Measurements from ENCODE around the gene RABEP2. TPM values are rescaled to one million over a fixed set of nuclear protein-coding genes. Genes with fewer than 3 reads are reported as not detected.

The RABEP2 gene
- total and polyA plus RNA-seq, 2 experiments from 2014 or later: 11.8 to 27.2 TPM

DNA sequence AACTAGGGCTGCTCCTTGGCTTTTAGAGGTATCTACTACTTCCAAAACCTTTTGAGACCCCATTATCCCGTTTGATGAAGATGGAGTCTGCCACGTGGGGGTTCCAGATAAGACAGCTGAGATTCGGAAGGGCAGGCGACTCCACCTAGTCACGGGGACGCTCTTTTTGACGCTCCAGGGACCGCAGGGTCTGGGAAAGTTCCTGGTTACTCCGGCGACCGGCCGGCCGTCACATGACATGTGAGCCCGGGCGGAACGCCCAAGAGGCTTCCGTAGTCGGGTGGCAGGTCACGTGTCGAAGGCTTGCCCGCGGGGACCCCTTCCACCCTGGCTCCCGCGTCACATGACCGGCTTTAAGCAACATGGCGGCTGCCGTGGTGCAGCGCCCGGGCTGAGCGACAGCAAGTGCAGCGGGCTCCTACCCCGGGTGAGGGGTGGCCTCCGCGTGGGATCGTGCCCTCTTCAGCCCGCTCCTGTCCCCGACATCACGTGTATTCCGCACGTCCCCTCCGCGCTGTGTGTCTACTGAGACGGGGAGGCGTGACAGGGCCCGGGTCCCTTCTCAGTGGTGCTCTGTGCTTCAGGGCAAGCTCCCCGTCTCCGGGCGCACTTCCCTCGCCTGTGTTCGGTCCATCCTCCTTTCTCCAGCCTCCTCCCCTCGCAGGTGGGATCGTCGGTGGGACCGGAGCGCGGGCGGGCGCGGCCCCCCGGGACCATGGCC is 49.6 kb upstream of the RABEP2 start, which contains the start of gene SPNS1:
Gene SPNS1 (plus strand): TSS at position 342 of the 721 bp plus-strand sequence. CDS start 374 bp downstream, at position 716.
- H3K4me3 Mint-ChIP-seq: peak within 1 kb of the TSS; percentile 87
- Histone ChIP-seq H3K4me1 (ENCODE audit: insufficient read depth) (peaks cover 6% of the 10 kb centered on the region; the same call in 1 of the 2 replicates), H3K4me2 (peak within 1 kb of the TSS; percentile 88), H4K20me1 (replicated peaks; ENCODE audit: insufficient read depth) (no peaks in the 10 kb centered on the region; the same call in 1 of the 2 replicates), H3F3A (replicated peaks; ENCODE audit: low read depth) (0 out of 2 replicates have a peak, but pooled peaks cover 3% of the 10 kb centered on the region), H3K9me2 (ENCODE audit: insufficient read depth) (no peaks in the 10 kb centered on the region), H3K4me3 (peak within 1 kb of the TSS; percentile 72), H3K36me3 (ENCODE audit: insufficient read depth) (no peaks in the 10 kb centered on the region), H3K79me2 (replicated peaks; ENCODE audit: insufficient read depth) (peaks cover 5% of the 10 kb centered on the region; the same call in 1 of the 2 replicates), H3K27me3 (ENCODE audit: insufficient read depth) (no peaks in the 10 kb centered on the region), H3K27ac (ENCODE audit: low read depth) (peak within 1 kb of the TSS; percentile 96), H2AFZ (peak within 1 kb of the TSS; percentile 93)
- H3K4me1 Mint-ChIP-seq: peaks cover 5% of the 10 kb centered on the region
- TF ChIP-seq, protein P1, sequence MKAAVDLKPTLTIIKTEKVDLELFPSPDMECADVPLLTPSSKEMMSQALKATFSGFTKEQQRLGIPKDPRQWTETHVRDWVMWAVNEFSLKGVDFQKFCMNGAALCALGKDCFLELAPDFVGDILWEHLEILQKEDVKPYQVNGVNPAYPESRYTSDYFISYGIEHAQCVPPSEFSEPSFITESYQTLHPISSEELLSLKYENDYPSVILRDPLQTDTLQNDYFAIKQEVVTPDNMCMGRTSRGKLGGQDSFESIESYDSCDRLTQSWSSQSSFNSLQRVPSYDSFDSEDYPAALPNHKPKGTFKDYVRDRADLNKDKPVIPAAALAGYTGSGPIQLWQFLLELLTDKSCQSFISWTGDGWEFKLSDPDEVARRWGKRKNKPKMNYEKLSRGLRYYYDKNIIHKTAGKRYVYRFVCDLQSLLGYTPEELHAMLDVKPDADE (IDR thresholded peaks at IDR 0.05): peak; percentile 73
- TF ChIP-seq CTCF (conservative IDR thresholded peaks at IDR 0.05; ENCODE audit: low read depth in 2 of 2) (0 out of 4 replicates have a peak, but pooled peaks of 1 of the 2 experiments have one; percentile 3), POLR2AphosphoS5 (IDR thresholded peaks at IDR 0.05; ENCODE audit: low read depth) (peak; percentile 70), REST (IDR thresholded peaks at IDR 0.05; ENCODE audit: unreplicated experiment) (no peak), STAT1 (IDR thresholded peaks at IDR 0.05; ENCODE audit: unreplicated experiment) (no peak), NANOG (IDR thresholded peaks at IDR 0.05; ENCODE audit: borderline replicate concordance) (no peak), ZNF331 (CRISPR knock-in tag; IDR thresholded peaks at IDR 0.05; ENCODE audit: low read depth) (no peak)
- no peaks in the 10 kb centered on the region for H3K9me3 Mint-ChIP-seq
- peaks cover 10% of the 10 kb centered on the region for H3K27me3 Mint-ChIP-seq (ENCODE audit: insufficient read depth, low read depth, poor library complexity)
- peak; percentile 99 for DNase-seq (ENCODE audit: low spot score)
- peak; percentile 86 for ATAC-seq
- peak within 1 kb of the TSS; percentile 96 for H3K27ac Mint-ChIP-seq
- peaks cover 11% of the 10 kb centered on the region; the same call in 2 of the 3 replicates for H3K36me3 Mint-ChIP-seq (ENCODE audit: low read depth)
